ENCODE results near the gene UBE4B. TPM values are rescaled to one million over a fixed set of nuclear protein-coding genes. Genes with fewer than 3 reads are reported as not detected.
A peak's percentile ranks its signal among the peaks of the same experiment; 100 is the strongest.

Gene UBE4B
- total and polyA plus RNA-seq, 2 experiments from 2014 or later: 18.7 to 41.1 TPM

DNA sequence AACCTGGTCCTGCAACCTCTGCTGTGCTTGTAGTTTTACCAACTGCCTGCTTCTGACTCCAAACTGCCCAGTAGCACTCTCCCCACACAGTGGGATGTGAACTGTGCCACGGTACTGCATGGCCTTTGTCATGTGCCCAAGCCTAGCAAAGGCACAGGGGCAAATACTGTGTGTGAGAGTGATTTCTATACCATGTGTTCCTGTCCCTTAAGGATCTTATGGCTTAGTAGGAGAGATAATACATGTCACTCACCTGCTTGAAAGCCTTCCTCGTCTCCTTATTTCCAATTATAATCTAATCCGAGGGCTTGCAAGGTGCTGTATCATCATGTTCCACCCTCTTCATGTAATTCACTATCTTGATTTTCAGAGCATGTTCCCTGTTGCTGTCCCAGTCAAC lies 51.3 kb downstream of the UBE4B start:
- DNase-seq (ENCODE audit: low spot score): no peak
- peaks cover 70% of the 10 kb centered on the region for H3K79me2 ChIP-seq
- no peaks in the 10 kb centered on the region for H3K27me3 ChIP-seq
- TF ChIP-seq EZH2 (IDR thresholded peaks at IDR 0.05; ENCODE audit: borderline replicate concordance) (no peak), EZH2phosphoT487 (IDR thresholded peaks at IDR 0.05; ENCODE audit: low read depth, severe bottlenecking, unreplicated experiment) (no peak)
- no peak overlapping the region for H2AFZ ChIP-seq
- H3K27ac ChIP-seq: no peak overlapping the region
- H3K4me1 ChIP-seq (ENCODE audit: insufficient read depth): peaks cover 3% of the 10 kb centered on the region
- 94% methylated on average over 3 of the region's 3 CpGs for WGBS (ENCODE audit: low lambda C conversion rate, missing lambda C conversion rate)
- no peaks in the 10 kb centered on the region for H3K9me3 ChIP-seq (ENCODE audit: low read depth)
- H3K4me3 ChIP-seq: no peak overlapping the region
- H3K36me3 ChIP-seq (replicated peaks; ENCODE audit: insufficient read depth, low read depth): peaks cover 4% of the 10 kb centered on the region
- no peaks in the 10 kb centered on the region for H3K9me2 ChIP-seq (replicated peaks; ENCODE audit: insufficient read depth)
- H3K4me2 ChIP-seq: no peak overlapping the region
- H4K20me1 ChIP-seq (ENCODE audit: insufficient read depth, poor library complexity, severe bottlenecking): peaks cover 2% of the 10 kb centered on the region

DNA sequence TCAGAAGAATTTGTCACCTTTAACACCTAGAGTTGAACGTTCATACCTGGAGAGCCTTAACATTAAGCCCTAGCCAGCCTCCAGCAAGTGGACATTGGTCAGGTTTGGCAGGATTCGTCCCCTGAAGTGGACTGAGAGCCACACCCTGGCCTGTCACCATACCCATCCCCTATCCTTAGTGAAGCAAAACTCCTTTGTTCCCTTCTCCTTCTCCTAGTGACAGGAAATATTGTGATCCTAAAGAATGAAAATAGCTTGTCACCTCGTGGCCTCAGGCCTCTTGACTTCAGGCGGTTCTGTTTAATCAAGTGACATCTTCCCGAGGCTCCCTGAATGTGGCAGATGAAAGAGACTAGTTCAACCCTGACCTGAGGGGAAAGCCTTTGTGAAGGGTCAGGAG lies 52.3 kb downstream of the UBE4B start:
- H3K79me2 ChIP-seq: peaks cover 70% of the 10 kb centered on the region
- no peak for TF ChIP-seq EZH2phosphoT487 (IDR thresholded peaks at IDR 0.05; ENCODE audit: low read depth, severe bottlenecking, unreplicated experiment)
- TF ChIP-seq EZH2 (IDR thresholded peaks at IDR 0.05; ENCODE audit: borderline replicate concordance): no peak
- TF ChIP-seq, protein P1, sequence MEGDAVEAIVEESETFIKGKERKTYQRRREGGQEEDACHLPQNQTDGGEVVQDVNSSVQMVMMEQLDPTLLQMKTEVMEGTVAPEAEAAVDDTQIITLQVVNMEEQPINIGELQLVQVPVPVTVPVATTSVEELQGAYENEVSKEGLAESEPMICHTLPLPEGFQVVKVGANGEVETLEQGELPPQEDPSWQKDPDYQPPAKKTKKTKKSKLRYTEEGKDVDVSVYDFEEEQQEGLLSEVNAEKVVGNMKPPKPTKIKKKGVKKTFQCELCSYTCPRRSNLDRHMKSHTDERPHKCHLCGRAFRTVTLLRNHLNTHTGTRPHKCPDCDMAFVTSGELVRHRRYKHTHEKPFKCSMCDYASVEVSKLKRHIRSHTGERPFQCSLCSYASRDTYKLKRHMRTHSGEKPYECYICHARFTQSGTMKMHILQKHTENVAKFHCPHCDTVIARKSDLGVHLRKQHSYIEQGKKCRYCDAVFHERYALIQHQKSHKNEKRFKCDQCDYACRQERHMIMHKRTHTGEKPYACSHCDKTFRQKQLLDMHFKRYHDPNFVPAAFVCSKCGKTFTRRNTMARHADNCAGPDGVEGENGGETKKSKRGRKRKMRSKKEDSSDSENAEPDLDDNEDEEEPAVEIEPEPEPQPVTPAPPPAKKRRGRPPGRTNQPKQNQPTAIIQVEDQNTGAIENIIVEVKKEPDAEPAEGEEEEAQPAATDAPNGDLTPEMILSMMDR (IDR thresholded peaks at IDR 0.05; ENCODE audit: poor library complexity): no peak
- H3K9me3 ChIP-seq (ENCODE audit: low read depth): no peaks in the 10 kb centered on the region
- H3K4me3 ChIP-seq: no peak overlapping the region
- no peak for DNase-seq (ENCODE audit: low spot score)
- no peak overlapping the region for H3K27ac ChIP-seq
- no peaks in the 10 kb centered on the region for H3K27me3 ChIP-seq
- peaks cover 4% of the 10 kb centered on the region for H3K36me3 ChIP-seq (replicated peaks; ENCODE audit: insufficient read depth, low read depth)
- H4K20me1 ChIP-seq (ENCODE audit: insufficient read depth, poor library complexity, severe bottlenecking): peaks cover 2% of the 10 kb centered on the region
- H3K4me2 ChIP-seq: no peak overlapping the region
- H3K9me2 ChIP-seq (replicated peaks; ENCODE audit: insufficient read depth): no peaks in the 10 kb centered on the region
- peaks cover 3% of the 10 kb centered on the region for H3K4me1 ChIP-seq (ENCODE audit: insufficient read depth)
- no peak overlapping the region for H2AFZ ChIP-seq
- 73% methylated on average over 5 of the region's 5 CpGs for WGBS (ENCODE audit: low lambda C conversion rate, missing lambda C conversion rate)

DNA sequence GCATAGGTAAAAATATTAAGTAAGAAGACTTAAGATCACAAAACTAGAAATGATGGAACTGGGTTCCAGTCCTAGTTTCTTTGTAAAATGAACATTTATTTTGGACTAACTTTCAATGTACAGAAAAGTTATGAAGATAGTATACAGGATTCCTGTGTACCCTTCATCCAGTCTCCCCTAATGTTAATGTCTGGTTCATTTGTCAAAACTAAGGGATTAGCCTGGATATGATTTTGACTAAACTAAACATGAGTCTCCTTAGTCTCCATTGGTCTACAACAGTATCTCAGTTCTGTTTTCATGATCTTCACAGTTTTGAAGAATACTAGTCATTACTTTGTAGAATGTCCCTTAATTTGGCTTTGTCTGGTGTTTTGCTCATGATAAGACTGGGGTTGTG lies 54.5 kb downstream of the UBE4B start:
- H3K4me2 ChIP-seq: no peak overlapping the region
- no peaks in the 10 kb centered on the region for H3K36me3 ChIP-seq (replicated peaks; ENCODE audit: insufficient read depth, low read depth)
- peaks cover 60% of the 10 kb centered on the region for H3K79me2 ChIP-seq
- no peak overlapping the region for H3K4me3 ChIP-seq
- no peak overlapping the region for H3K27ac ChIP-seq
- no peak overlapping the region for H2AFZ ChIP-seq
- no peaks in the 10 kb centered on the region for H3K9me2 ChIP-seq (replicated peaks; ENCODE audit: insufficient read depth)
- DNase-seq (ENCODE audit: low spot score): no peak
- no peaks in the 10 kb centered on the region for H3K27me3 ChIP-seq
- peaks cover 3% of the 10 kb centered on the region for H3K4me1 ChIP-seq (ENCODE audit: insufficient read depth)
- peaks cover 2% of the 10 kb centered on the region for H4K20me1 ChIP-seq (ENCODE audit: insufficient read depth, poor library complexity, severe bottlenecking)
- TF ChIP-seq, protein P1 (IDR thresholded peaks at IDR 0.05; ENCODE audit: poor library complexity): no peak
- no peak for TF ChIP-seq EZH2phosphoT487 (IDR thresholded peaks at IDR 0.05; ENCODE audit: low read depth, severe bottlenecking, unreplicated experiment)
- TF ChIP-seq EZH2 (IDR thresholded peaks at IDR 0.05; ENCODE audit: borderline replicate concordance): no peak
- no peaks in the 10 kb centered on the region for H3K9me3 ChIP-seq (ENCODE audit: low read depth)

DNA sequence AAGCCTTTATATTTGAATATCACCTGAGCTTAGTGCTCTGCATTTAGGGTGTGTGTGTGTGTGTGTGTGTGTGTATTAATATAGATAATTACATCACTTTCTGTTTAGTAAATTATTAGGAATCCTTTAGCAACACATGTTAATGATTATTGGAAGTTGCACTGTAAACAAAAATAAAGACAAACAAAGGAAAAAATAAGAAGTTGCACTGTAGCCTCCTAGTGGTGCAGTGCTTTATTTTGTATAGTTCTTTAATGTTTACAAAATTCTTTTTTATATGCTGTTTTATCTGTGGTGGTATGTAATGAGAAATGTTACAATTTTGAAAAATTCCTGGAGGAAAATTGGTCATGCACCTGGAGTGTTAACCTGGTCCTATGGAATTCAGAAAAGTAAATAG lies 69.2 kb downstream of the UBE4B start:
- H3K4me1 ChIP-seq (ENCODE audit: insufficient read depth): no peaks in the 10 kb centered on the region

More for the DNA sequence above, 69.2 kb downstream of the UBE4B start:
- Histone ChIP-seq H4K20me1 (ENCODE audit: insufficient read depth, poor library complexity, severe bottlenecking) (no peaks in the 10 kb centered on the region), H3K79me2 (no peaks in the 10 kb centered on the region), H3K9me2 (replicated peaks; ENCODE audit: insufficient read depth) (no peaks in the 10 kb centered on the region), H3K27me3 (no peaks in the 10 kb centered on the region), H2AFZ (no peak overlapping the region), H3K4me2 (no peak overlapping the region), H3K27ac (no peak overlapping the region), H3K9me3 (ENCODE audit: low read depth) (no peaks in the 10 kb centered on the region), H3K4me3 (no peak overlapping the region), H3K36me3 (replicated peaks; ENCODE audit: insufficient read depth, low read depth) (no peaks in the 10 kb centered on the region)
- no peak for DNase-seq (ENCODE audit: low spot score)
- TF ChIP-seq EZH2phosphoT487 (IDR thresholded peaks at IDR 0.05; ENCODE audit: low read depth, severe bottlenecking, unreplicated experiment) (no peak), EZH2 (IDR thresholded peaks at IDR 0.05; ENCODE audit: borderline replicate concordance) (no peak)
- TF ChIP-seq, protein P1 (IDR thresholded peaks at IDR 0.05; ENCODE audit: poor library complexity): peak; percentile 26

Measured in hepatocyte (in vitro differentiated cells).